Measurements from ENCODE around the gene PLD6.

- no peak for TF ChIP-seq YY1 (IDR thresholded peaks at IDR 0.05; ENCODE audit: insufficient read depth, insufficient read length)
- TF ChIP-seq ZNF274 (IDR thresholded peaks at IDR 0.05; ENCODE audit: low read depth, low read length), result no peak
- no peak for TF ChIP-seq SUZ12 (IDR thresholded peaks at IDR 0.05; ENCODE audit: extremely low read depth, insufficient read depth, insufficient read length)
Observed at GRCh38 chr17:17237026-17237799, 31.1 kb upstream of the PLD6 start, which contains the start of gene FLCN.

Data from NT2/D1 (cell line).